ENCODE data around the gene FOXO3. TPM values are rescaled to one million over a fixed set of nuclear protein-coding genes. Genes with fewer than 3 reads are reported as not detected.
A peak's percentile ranks its signal among the peaks of the same experiment; 100 is the strongest.

The FOXO3 gene
- total RNA-seq, 1 experiment from 2014 or later = 10.5 TPM

GRCh38 chr6:108592371-108593337, 31.9 kb downstream of the FOXO3 start:
- no peaks in the 10 kb centered on the region for H3K79me2 ChIP-seq (ENCODE audit: low read length)
- H3K27ac ChIP-seq (ENCODE audit: low read length) = no peak overlapping the region
- H4K20me1 ChIP-seq (ENCODE audit: insufficient read depth, low read depth, low read length) = peaks cover 62% of the 10 kb centered on the region
- H3K27me3 ChIP-seq (ENCODE audit: low read length) = no peaks in the 10 kb centered on the region
- no peaks in the 10 kb centered on the region for H3K9me3 ChIP-seq (ENCODE audit: low read length)
- no peaks in the 10 kb centered on the region for H3K9me2 ChIP-seq (replicated peaks; ENCODE audit: insufficient read depth, low read length)
- H3K9ac ChIP-seq (ENCODE audit: low read length) = no peak overlapping the region
- peaks cover 18% of the 10 kb centered on the region for H3K4me1 ChIP-seq (ENCODE audit: low read length)
- peak overlapping the region; percentile 34 for H3K4me2 ChIP-seq (ENCODE audit: low read depth, low read length, poor library complexity, severe bottlenecking)
- no peak overlapping the region for H3K4me3 ChIP-seq (ENCODE audit: low read length)
- H2AFZ ChIP-seq (ENCODE audit: low read length) = no peak overlapping the region
- DNase-seq = peak; percentile 55
- no peaks in the 10 kb centered on the region for H3K36me3 ChIP-seq (ENCODE audit: insufficient read depth, low read length)

GRCh38 chr6:108594151-108594550, 33.4 kb downstream of the FOXO3 start:
- no peaks in the 10 kb centered on the region for H3K79me2 ChIP-seq (ENCODE audit: low read length)
- H3K9me2 ChIP-seq (replicated peaks; ENCODE audit: insufficient read depth, low read length) = no peaks in the 10 kb centered on the region
- H3K27me3 ChIP-seq (ENCODE audit: low read length) = no peaks in the 10 kb centered on the region
- no peaks in the 10 kb centered on the region for H3K36me3 ChIP-seq (ENCODE audit: insufficient read depth, low read length)
- no peak overlapping the region for H2AFZ ChIP-seq (ENCODE audit: low read length)
- no peak overlapping the region for H3K27ac ChIP-seq (ENCODE audit: low read length)
- H3K4me3 ChIP-seq (ENCODE audit: low read length) = no peak overlapping the region
- peaks cover 20% of the 10 kb centered on the region for H3K4me1 ChIP-seq (ENCODE audit: low read length)
- no peak overlapping the region for H3K9ac ChIP-seq (ENCODE audit: low read length)
- H3K4me2 ChIP-seq (ENCODE audit: low read depth, low read length, poor library complexity, severe bottlenecking) = no peak overlapping the region
- peaks cover 68% of the 10 kb centered on the region for H4K20me1 ChIP-seq (ENCODE audit: insufficient read depth, low read depth, low read length)
- H3K9me3 ChIP-seq (ENCODE audit: low read length) = no peaks in the 10 kb centered on the region
- no peak for DNase-seq

GRCh38 chr6:108594640-108595039, 33.9 kb downstream of the FOXO3 start:
- Histone ChIP-seq H4K20me1 (ENCODE audit: insufficient read depth, low read depth, low read length) (peaks cover 72% of the 10 kb centered on the region), H3K36me3 (ENCODE audit: insufficient read depth, low read length) (no peaks in the 10 kb centered on the region), H3K9me3 (ENCODE audit: low read length) (no peaks in the 10 kb centered on the region), H2AFZ (ENCODE audit: low read length) (no peak overlapping the region), H3K9ac (ENCODE audit: low read length) (no peak overlapping the region), H3K27ac (ENCODE audit: low read length) (no peak overlapping the region), H3K4me3 (ENCODE audit: low read length) (no peak overlapping the region), H3K4me1 (ENCODE audit: low read length) (peaks cover 20% of the 10 kb centered on the region), H3K27me3 (ENCODE audit: low read length) (no peaks in the 10 kb centered on the region), H3K79me2 (ENCODE audit: low read length) (no peaks in the 10 kb centered on the region), H3K4me2 (ENCODE audit: low read depth, low read length, poor library complexity, severe bottlenecking) (no peak overlapping the region), H3K9me2 (replicated peaks; ENCODE audit: insufficient read depth, low read length) (no peaks in the 10 kb centered on the region)
- no peak for DNase-seq

GRCh38 chr6:108596956-108597355, 36.2 kb downstream of the FOXO3 start:
- Histone ChIP-seq H3K79me2 (ENCODE audit: low read length) (no peaks in the 10 kb centered on the region), H3K9me3 (ENCODE audit: low read length) (no peaks in the 10 kb centered on the region), H3K36me3 (ENCODE audit: insufficient read depth, low read length) (no peaks in the 10 kb centered on the region), H3K27ac (ENCODE audit: low read length) (no peak overlapping the region), H3K9me2 (replicated peaks; ENCODE audit: insufficient read depth, low read length) (no peaks in the 10 kb centered on the region), H4K20me1 (ENCODE audit: insufficient read depth, low read depth, low read length) (peaks cover 64% of the 10 kb centered on the region), H3K27me3 (ENCODE audit: low read length) (no peaks in the 10 kb centered on the region), H3K4me3 (ENCODE audit: low read length) (no peak overlapping the region), H3K9ac (ENCODE audit: low read length) (no peak overlapping the region), H2AFZ (ENCODE audit: low read length) (no peak overlapping the region), H3K4me1 (ENCODE audit: low read length) (peaks cover 18% of the 10 kb centered on the region), H3K4me2 (ENCODE audit: low read depth, low read length, poor library complexity, severe bottlenecking) (no peak overlapping the region)
- no peak for DNase-seq

- no peak overlapping the region for H3K27ac ChIP-seq (ENCODE audit: low read length)
- peaks cover 61% of the 10 kb centered on the region for H4K20me1 ChIP-seq (ENCODE audit: insufficient read depth, low read depth, low read length)
- DNase-seq = no peak
These were observed 37.0 kb downstream of the FOXO3 start for GRCh38 chr6:108597572-108598304.

GRCh38 chr6:108598305-108598863, 37.7 kb downstream of the FOXO3 start:
- Histone ChIP-seq H3K9ac (ENCODE audit: low read length) (no peak overlapping the region), H4K20me1 (ENCODE audit: insufficient read depth, low read depth, low read length) (peaks cover 60% of the 10 kb centered on the region), H3K4me2 (ENCODE audit: low read depth, low read length, poor library complexity, severe bottlenecking) (no peak overlapping the region), H3K9me3 (ENCODE audit: low read length) (no peaks in the 10 kb centered on the region), H3K27me3 (ENCODE audit: low read length) (no peaks in the 10 kb centered on the region), H3K36me3 (ENCODE audit: insufficient read depth, low read length) (no peaks in the 10 kb centered on the region), H3K9me2 (replicated peaks; ENCODE audit: insufficient read depth, low read length) (no peaks in the 10 kb centered on the region), H2AFZ (ENCODE audit: low read length) (no peak overlapping the region), H3K27ac (ENCODE audit: low read length) (no peak overlapping the region), H3K4me1 (ENCODE audit: low read length) (peaks cover 6% of the 10 kb centered on the region; the same call in 1 of the 2 replicates), H3K4me3 (ENCODE audit: low read length) (no peak overlapping the region), H3K79me2 (ENCODE audit: low read length) (no peaks in the 10 kb centered on the region)
- no peak for DNase-seq

More at GRCh38 chr6:108597572-108598304, 37.0 kb downstream of the FOXO3 start:
- no peak overlapping the region for H3K9ac ChIP-seq (ENCODE audit: low read length)
- no peaks in the 10 kb centered on the region for H3K79me2 ChIP-seq (ENCODE audit: low read length)
- no peak overlapping the region for H3K4me2 ChIP-seq (ENCODE audit: low read depth, low read length, poor library complexity, severe bottlenecking)
- H3K9me2 ChIP-seq (replicated peaks; ENCODE audit: insufficient read depth, low read length) = no peaks in the 10 kb centered on the region
- H3K36me3 ChIP-seq (ENCODE audit: insufficient read depth, low read length) = no peaks in the 10 kb centered on the region
- H3K4me1 ChIP-seq (ENCODE audit: low read length) = peaks cover 10% of the 10 kb centered on the region
- H2AFZ ChIP-seq (ENCODE audit: low read length) = no peak overlapping the region
- no peak overlapping the region for H3K4me3 ChIP-seq (ENCODE audit: low read length)
- no peaks in the 10 kb centered on the region for H3K27me3 ChIP-seq (ENCODE audit: low read length)
- H3K9me3 ChIP-seq (ENCODE audit: low read length) = no peaks in the 10 kb centered on the region

GRCh38 chr6:108604156-108604555, 43.4 kb downstream of the FOXO3 start:
- no peaks in the 10 kb centered on the region for H3K9me3 ChIP-seq (ENCODE audit: low read length)
- no peak overlapping the region for H3K9ac ChIP-seq (ENCODE audit: low read length)
- H3K9me2 ChIP-seq (replicated peaks; ENCODE audit: insufficient read depth, low read length) = no peaks in the 10 kb centered on the region
- no peak overlapping the region for H3K4me2 ChIP-seq (ENCODE audit: low read depth, low read length, poor library complexity, severe bottlenecking)
- no peaks in the 10 kb centered on the region for H3K27me3 ChIP-seq (ENCODE audit: low read length)
- peaks cover 49% of the 10 kb centered on the region for H4K20me1 ChIP-seq (ENCODE audit: insufficient read depth, low read depth, low read length)
- H3K4me3 ChIP-seq (ENCODE audit: low read length) = no peak overlapping the region
- no peak for DNase-seq
- no peak overlapping the region for H3K27ac ChIP-seq (ENCODE audit: low read length)
- no peaks in the 10 kb centered on the region for H3K79me2 ChIP-seq (ENCODE audit: low read length)
- H3K36me3 ChIP-seq (ENCODE audit: insufficient read depth, low read length) = no peaks in the 10 kb centered on the region
- H2AFZ ChIP-seq (ENCODE audit: low read length) = no peak overlapping the region
- H3K4me1 ChIP-seq (ENCODE audit: low read length) = no peaks in the 10 kb centered on the region

- Histone ChIP-seq H3K9ac (ENCODE audit: low read length) (no peak overlapping the region), H2AFZ (ENCODE audit: low read length) (no peak overlapping the region), H3K36me3 (ENCODE audit: insufficient read depth, low read length) (no peaks in the 10 kb centered on the region)
These were observed 45.6 kb downstream of the FOXO3 start for GRCh38 chr6:108606250-108606690.

More at GRCh38 chr6:108606250-108606690, 45.6 kb downstream of the FOXO3 start:
- no peaks in the 10 kb centered on the region for H3K4me1 ChIP-seq (ENCODE audit: low read length)
- H3K27ac ChIP-seq (ENCODE audit: low read length) = no peak overlapping the region
- no peak for DNase-seq
- H3K27me3 ChIP-seq (ENCODE audit: low read length) = no peaks in the 10 kb centered on the region
- H3K9me3 ChIP-seq (ENCODE audit: low read length) = no peaks in the 10 kb centered on the region
- H3K79me2 ChIP-seq (ENCODE audit: low read length) = no peaks in the 10 kb centered on the region
- H3K4me3 ChIP-seq (ENCODE audit: low read length) = no peak overlapping the region
- no peaks in the 10 kb centered on the region for H3K9me2 ChIP-seq (replicated peaks; ENCODE audit: insufficient read depth, low read length)
- peaks cover 59% of the 10 kb centered on the region for H4K20me1 ChIP-seq (ENCODE audit: insufficient read depth, low read depth, low read length)
- no peak overlapping the region for H3K4me2 ChIP-seq (ENCODE audit: low read depth, low read length, poor library complexity, severe bottlenecking)

Measured in Karpas-422 (cell line).